GM18858 (cell line): ENCODE results near the gene EFEMP1.

ENCODE experiments used
- ATAC-seq: cut with Tn5 transposase; IDR thresholded peaks from one replicate; pipeline ENCODE4 v1.9.1; 2021; ENCODE audit not compliant: unreplicated experiment

Gene EFEMP1

GRCh38 chr2:55936351-55936750 is 12.8 kb upstream of the EFEMP1 start:
- ATAC-seq: no peak

GRCh38 chr2:55934337-55934736 is 10.8 kb upstream of the EFEMP1 start:
- no peak for ATAC-seq

GRCh38 chr2:55932843-55933242 is 9.3 kb upstream of the EFEMP1 start:
- no peak for ATAC-seq

GRCh38 chr2:55931281-55931680 is 7.7 kb upstream of the EFEMP1 start:
- no peak for ATAC-seq

GRCh38 chr2:55929476-55929875 is 5.9 kb upstream of the EFEMP1 start:
- ATAC-seq: no peak

GRCh38 chr2:55926974-55927373 is 3.4 kb upstream of the EFEMP1 start:
- ATAC-seq: no peak

GRCh38 chr2:55926246-55926645 is 2.7 kb upstream of the EFEMP1 start:
- ATAC-seq: no peak

GRCh38 chr2:55923982-55924321 is 370 bp upstream of the EFEMP1 start:
- no peak for ATAC-seq

GRCh38 chr2:55922291-55922907 is 1.2 kb downstream of the EFEMP1 start:
- ATAC-seq: no peak

- no peak for ATAC-seq
Measured at GRCh38 chr2:55919574-55919973, 4.0 kb downstream of the EFEMP1 start.

GRCh38 chr2:55918856-55919255 is 4.7 kb downstream of the EFEMP1 start:
- ATAC-seq: no peak

GRCh38 chr2:55917713-55918390 is 5.7 kb downstream of the EFEMP1 start:
- ATAC-seq: no peak

GRCh38 chr2:55917117-55917516 is 6.5 kb downstream of the EFEMP1 start:
- no peak for ATAC-seq

- no peak for ATAC-seq
Measured at GRCh38 chr2:55916473-55917049, 7.0 kb downstream of the EFEMP1 start.

GRCh38 chr2:55914786-55915185 is 8.8 kb downstream of the EFEMP1 start:
- ATAC-seq: no peak

GRCh38 chr2:55912926-55913325 is 10.7 kb downstream of the EFEMP1 start:
- ATAC-seq: no peak

GRCh38 chr2:55910077-55910476 is 13.5 kb downstream of the EFEMP1 start:
- ATAC-seq: no peak

- no peak for ATAC-seq
Measured at GRCh38 chr2:55907686-55908085, 15.9 kb downstream of the EFEMP1 start.

- ATAC-seq: no peak
Measured at GRCh38 chr2:55906993-55907392, 16.6 kb downstream of the EFEMP1 start.

GRCh38 chr2:55903727-55904126 is 19.9 kb downstream of the EFEMP1 start:
- no peak for ATAC-seq

- no peak for ATAC-seq
Measured at GRCh38 chr2:55902971-55903370, 20.6 kb downstream of the EFEMP1 start.

- ATAC-seq: no peak
Measured at GRCh38 chr2:55902429-55902828, 21.2 kb downstream of the EFEMP1 start.

GRCh38 chr2:55901941-55902340 is 21.6 kb downstream of the EFEMP1 start:
- no peak for ATAC-seq
